ENCODE results near the gene HDHD5.

The HDHD5 gene

DNA sequence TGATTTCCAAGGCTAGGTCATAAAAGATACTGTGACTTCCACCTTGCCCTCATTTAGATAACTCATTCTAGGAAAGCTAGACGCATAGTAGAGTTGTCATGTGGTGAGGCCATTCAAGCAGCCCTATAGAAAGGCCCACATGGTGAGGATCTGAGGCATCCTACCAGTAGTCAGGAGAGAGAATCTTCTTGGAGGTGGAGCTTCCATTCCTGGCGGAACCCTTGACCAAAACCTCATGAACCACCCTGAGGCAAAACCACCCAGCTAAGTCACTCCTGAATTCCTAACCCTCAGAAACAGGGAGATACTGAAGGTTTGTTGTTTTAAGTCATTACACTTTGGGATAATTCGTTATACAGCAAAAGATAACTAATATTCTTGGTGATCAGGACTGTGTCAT lies 2.9 kb upstream of the HDHD5 start:
- H3K4me1 ChIP-seq (ENCODE audit: control insufficient read depth in 2 of 2, insufficient read depth in 1 of 2, low read depth in 1 of 2, low read length in 2 of 2): peaks cover 4 to 5% of the 10 kb centered on the region in 2 donors
- no peak overlapping the region for H2AFZ ChIP-seq (ENCODE audit: low read length)
- no peak overlapping the region for H2AK5ac ChIP-seq (ENCODE audit: low read depth, low read length)
- H3K79me1 ChIP-seq (ENCODE audit: low read depth, low read length): peaks cover 2% of the 10 kb centered on the region
- no peak overlapping the region for H2BK120ac ChIP-seq (ENCODE audit: low read depth, low read length)
- no peak overlapping the region for H2BK5ac ChIP-seq (ENCODE audit: low read length)
- no peak overlapping the region for H4K8ac ChIP-seq (ENCODE audit: low read depth, low read length)
- no peak overlapping the region for H3K18ac ChIP-seq (ENCODE audit: low read length)
- H3K27me3 ChIP-seq (ENCODE audit: control insufficient read depth in 3 of 3, insufficient read depth in 3 of 3, low read depth in 1 of 3, low read length in 3 of 3): no peaks in the 10 kb centered on the region
- no peak overlapping the region for H3K4ac ChIP-seq (ENCODE audit: low read length)
- H3K4me3 ChIP-seq (ENCODE audit: low read length in 2 of 2): no peak overlapping the region
- H3K9ac ChIP-seq (ENCODE audit: low read depth, low read length, poor library complexity): no peak overlapping the region
- no peak overlapping the region for H2BK12ac ChIP-seq (ENCODE audit: low read length)
- WGBS, 2 donors (ENCODE audit: extremely low coverage in 2 of 2, insufficient read length in 2 of 2, insufficient replicate concordance in 1 of 2): no CpG with 5 or more reads among the region's 3 CpGs
- H3K4me2 ChIP-seq (ENCODE audit: insufficient read depth, low read length, poor library complexity, severe bottlenecking): no peak overlapping the region
- H3K27ac ChIP-seq (replicated peaks; ENCODE audit: low read length): no peak overlapping the region
- no peak overlapping the region for H3K14ac ChIP-seq (ENCODE audit: low read length)
- H3K36me3 ChIP-seq (replicated peaks in 1 of 2; ENCODE audit: control insufficient read depth in 2 of 2, insufficient read depth in 2 of 2, low read length in 2 of 2): peaks cover 0 to 9% of the 10 kb centered on the region in 2 donors
- no peak overlapping the region for H3K23ac ChIP-seq (ENCODE audit: low read depth, low read length, poor library complexity)
- no peak for DNase-seq (ENCODE audit: low spot score)
- H4K91ac ChIP-seq (ENCODE audit: low read depth, low read length, poor library complexity): no peak overlapping the region
- H2BK15ac ChIP-seq (ENCODE audit: low read length): no peak overlapping the region
- no peaks in the 10 kb centered on the region for H3K9me3 ChIP-seq (replicated peaks in 1 of 2; ENCODE audit: control insufficient read depth in 2 of 2, insufficient read depth in 1 of 2, low read depth in 1 of 2, low read length in 2 of 2)

DNA sequence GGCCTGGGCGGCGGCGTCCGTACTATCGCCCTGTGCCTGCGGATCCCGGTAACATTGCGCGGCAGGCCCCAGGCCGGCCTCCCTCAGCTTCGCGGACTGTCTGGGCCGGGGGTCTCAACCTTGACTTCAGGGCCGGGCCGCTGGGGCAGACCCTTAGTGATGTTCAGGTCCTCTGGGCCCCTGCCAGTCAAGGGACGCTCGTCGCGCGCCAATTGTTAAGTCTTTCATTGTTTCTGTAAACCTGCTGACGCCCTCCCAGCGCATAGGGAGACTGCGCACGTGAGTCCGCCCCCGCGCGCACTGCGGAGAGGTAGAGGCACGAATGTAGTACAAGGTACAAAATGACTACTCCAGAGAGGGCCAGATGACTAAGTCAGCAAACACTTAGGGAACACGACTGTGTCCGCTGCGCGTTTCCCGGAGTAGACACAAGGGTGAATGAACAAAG lies 451 bp upstream of the HDHD5 start:
- no peak overlapping the region for H3K4ac ChIP-seq (ENCODE audit: low read length)
- peak overlapping the region; percentile 97 for H3K9ac ChIP-seq (ENCODE audit: low read depth, low read length, poor library complexity)
- no peaks in the 10 kb centered on the region for H3K27me3 ChIP-seq (ENCODE audit: control insufficient read depth in 3 of 3, insufficient read depth in 3 of 3, low read depth in 1 of 3, low read length in 3 of 3)
- no CpG with 5 or more reads among the region's 35 CpGs for WGBS, 2 donors (ENCODE audit: extremely low coverage in 2 of 2, insufficient read length in 2 of 2, insufficient replicate concordance in 1 of 2)
- no peak for DNase-seq (ENCODE audit: low spot score)
- H3K27ac ChIP-seq (replicated peaks; ENCODE audit: low read length): no peak overlapping the region
- H3K23ac ChIP-seq (ENCODE audit: low read depth, low read length, poor library complexity): peak overlapping the region; percentile 96
- H2BK120ac ChIP-seq (ENCODE audit: low read depth, low read length): peak overlapping the region; percentile 57
- H3K4me1 ChIP-seq (ENCODE audit: control insufficient read depth in 2 of 2, insufficient read depth in 1 of 2, low read depth in 1 of 2, low read length in 2 of 2): peaks cover 4 to 5% of the 10 kb centered on the region in 2 donors
- no peak overlapping the region for H2BK5ac ChIP-seq (ENCODE audit: low read length)
- peak overlapping the region; percentile 83 for H2BK15ac ChIP-seq (ENCODE audit: low read length)
- H4K91ac ChIP-seq (ENCODE audit: low read depth, low read length, poor library complexity): no peak overlapping the region
- no peak overlapping the region for H2BK12ac ChIP-seq (ENCODE audit: low read length)
- no peaks in the 10 kb centered on the region for H3K9me3 ChIP-seq (replicated peaks in 1 of 2; ENCODE audit: control insufficient read depth in 2 of 2, insufficient read depth in 1 of 2, low read depth in 1 of 2, low read length in 2 of 2)
- peak overlapping the region; percentile 92 for H2AK5ac ChIP-seq (ENCODE audit: low read depth, low read length)
- peak overlapping the region; percentile 82 for H3K4me2 ChIP-seq (ENCODE audit: insufficient read depth, low read length, poor library complexity, severe bottlenecking)
- peaks cover 2% of the 10 kb centered on the region for H3K79me1 ChIP-seq (ENCODE audit: low read depth, low read length)
- peak overlapping the region; percentile 90 for H3K14ac ChIP-seq (ENCODE audit: low read length)
- H2AFZ ChIP-seq (ENCODE audit: low read length): peak overlapping the region; percentile 99
- H3K18ac ChIP-seq (ENCODE audit: low read length): peak overlapping the region; percentile 98
- no peak overlapping the region for H4K8ac ChIP-seq (ENCODE audit: low read depth, low read length)
- H3K36me3 ChIP-seq (replicated peaks in 1 of 2; ENCODE audit: control insufficient read depth in 2 of 2, insufficient read depth in 2 of 2, low read length in 2 of 2): peaks cover 0 to 18% of the 10 kb centered on the region in 2 donors
- peak overlapping the region; percentile 69 to 87 for H3K4me3 ChIP-seq (ENCODE audit: low read length in 2 of 2)

DNA sequence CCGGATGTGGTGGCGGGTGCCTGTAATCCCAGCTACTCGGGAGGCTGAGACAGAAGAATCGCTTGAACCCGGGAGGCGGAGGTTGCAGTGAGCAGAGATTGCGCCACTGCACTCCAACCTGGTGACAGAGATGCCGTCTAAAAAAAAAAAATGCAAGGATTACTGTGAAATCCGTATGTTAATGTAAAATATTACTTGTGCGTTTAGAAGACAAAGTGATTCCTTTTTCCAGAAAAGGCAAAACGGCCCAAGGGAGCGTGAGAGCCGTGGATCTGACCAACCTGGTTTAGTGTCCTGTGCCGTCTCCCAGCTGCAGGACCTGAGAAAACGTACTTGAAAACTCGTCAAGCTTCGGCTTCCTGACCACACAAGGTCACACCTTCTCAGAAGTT lies 905 bp downstream of the HDHD5 start:
- DNase-seq (ENCODE audit: low spot score): no peak
- peak overlapping the region; percentile 68 for H3K18ac ChIP-seq (ENCODE audit: low read length)
- WGBS, 2 donors (ENCODE audit: extremely low coverage in 2 of 2, insufficient read length in 2 of 2, insufficient replicate concordance in 1 of 2): no CpG with 5 or more reads among the region's 17 CpGs
- no peak overlapping the region for H4K91ac ChIP-seq (ENCODE audit: low read depth, low read length, poor library complexity)
- H3K36me3 ChIP-seq (replicated peaks in 1 of 2; ENCODE audit: control insufficient read depth in 2 of 2, insufficient read depth in 2 of 2, low read length in 2 of 2): peaks cover 0 to 23% of the 10 kb centered on the region in 2 donors
- H3K23ac ChIP-seq (ENCODE audit: low read depth, low read length, poor library complexity): peak overlapping the region; percentile 96
- peak overlapping the region; percentile 65 for H3K9ac ChIP-seq (ENCODE audit: low read depth, low read length, poor library complexity)
- H3K27me3 ChIP-seq (ENCODE audit: control insufficient read depth in 3 of 3, insufficient read depth in 3 of 3, low read depth in 1 of 3, low read length in 3 of 3): no peaks in the 10 kb centered on the region
- H3K9me3 ChIP-seq (replicated peaks in 1 of 2; ENCODE audit: control insufficient read depth in 2 of 2, insufficient read depth in 1 of 2, low read depth in 1 of 2, low read length in 2 of 2): no peaks in the 10 kb centered on the region
- H2AK5ac ChIP-seq (ENCODE audit: low read depth, low read length): no peak overlapping the region
- peak overlapping the region; percentile 60 for H3K27ac ChIP-seq (replicated peaks; ENCODE audit: low read length)
- H3K4me2 ChIP-seq (ENCODE audit: insufficient read depth, low read length, poor library complexity, severe bottlenecking): peak overlapping the region; percentile 82
- H3K4me1 ChIP-seq (ENCODE audit: control insufficient read depth in 2 of 2, insufficient read depth in 1 of 2, low read depth in 1 of 2, low read length in 2 of 2): peaks cover 4 to 5% of the 10 kb centered on the region in 2 donors
- H4K8ac ChIP-seq (ENCODE audit: low read depth, low read length): no peak overlapping the region
- H3K79me1 ChIP-seq (ENCODE audit: low read depth, low read length): no peaks in the 10 kb centered on the region
- H2BK5ac ChIP-seq (ENCODE audit: low read length): peak overlapping the region; percentile 49
- no peak overlapping the region for H2BK120ac ChIP-seq (ENCODE audit: low read depth, low read length)
- no peak overlapping the region for H3K14ac ChIP-seq (ENCODE audit: low read length)
- no peak overlapping the region for H2BK15ac ChIP-seq (ENCODE audit: low read length)
- H2BK12ac ChIP-seq (ENCODE audit: low read length): no peak overlapping the region
- H3K4me3 ChIP-seq (ENCODE audit: low read length in 2 of 2): peak overlapping the region; percentile 69 to 87
- H2AFZ ChIP-seq (ENCODE audit: low read length): peak overlapping the region; percentile 99
- H3K4ac ChIP-seq (ENCODE audit: low read length): no peak overlapping the region

DNA sequence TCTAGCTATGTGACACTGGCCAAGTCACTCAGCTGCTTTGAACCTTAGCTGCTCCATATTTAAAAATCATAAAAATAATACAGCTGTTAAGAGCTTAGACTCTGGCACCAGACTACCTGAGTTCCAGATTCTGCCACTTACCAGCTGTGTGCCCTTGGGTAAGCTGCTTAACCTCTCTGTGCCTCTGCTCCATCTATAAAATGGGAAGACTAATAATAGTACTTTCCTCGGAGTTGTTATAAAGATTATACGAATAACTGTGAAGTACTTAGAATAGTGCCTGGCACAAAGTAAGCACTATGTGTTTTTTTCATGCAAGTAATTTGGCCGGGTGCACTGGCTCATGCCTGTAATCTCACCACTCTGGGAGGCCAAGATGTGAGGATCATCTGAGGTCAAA lies 1.4 kb downstream of the HDHD5 start:
- no peak overlapping the region for H4K8ac ChIP-seq (ENCODE audit: low read depth, low read length)

More for the DNA sequence above, 1.4 kb downstream of the HDHD5 start:
- no peak overlapping the region for H3K27ac ChIP-seq (replicated peaks; ENCODE audit: low read length)
- WGBS, 2 donors (ENCODE audit: extremely low coverage in 2 of 2, insufficient read length in 2 of 2, insufficient replicate concordance in 1 of 2): no CpG with 5 or more reads among the region's 3 CpGs
- H2BK120ac ChIP-seq (ENCODE audit: low read depth, low read length): no peak overlapping the region
- no peak overlapping the region for H2BK5ac ChIP-seq (ENCODE audit: low read length)
- H3K27me3 ChIP-seq (ENCODE audit: control insufficient read depth in 3 of 3, insufficient read depth in 3 of 3, low read depth in 1 of 3, low read length in 3 of 3): no peaks in the 10 kb centered on the region
- peaks cover 0 to 27% of the 10 kb centered on the region in 2 donors for H3K36me3 ChIP-seq (replicated peaks in 1 of 2; ENCODE audit: control insufficient read depth in 2 of 2, insufficient read depth in 2 of 2, low read length in 2 of 2)
- H3K18ac ChIP-seq (ENCODE audit: low read length): no peak overlapping the region
- H3K79me1 ChIP-seq (ENCODE audit: low read depth, low read length): no peaks in the 10 kb centered on the region
- no peak overlapping the region for H2BK15ac ChIP-seq (ENCODE audit: low read length)
- no peak overlapping the region for H3K9ac ChIP-seq (ENCODE audit: low read depth, low read length, poor library complexity)
- no peak overlapping the region for H3K4ac ChIP-seq (ENCODE audit: low read length)
- H3K14ac ChIP-seq (ENCODE audit: low read length): no peak overlapping the region
- no peak overlapping the region for H2AFZ ChIP-seq (ENCODE audit: low read length)
- H4K91ac ChIP-seq (ENCODE audit: low read depth, low read length, poor library complexity): no peak overlapping the region
- H3K4me3 ChIP-seq (ENCODE audit: low read length in 2 of 2): peak overlapping the region in 1 of 2 donors; percentile 69
- H3K9me3 ChIP-seq (replicated peaks in 1 of 2; ENCODE audit: control insufficient read depth in 2 of 2, insufficient read depth in 1 of 2, low read depth in 1 of 2, low read length in 2 of 2): no peaks in the 10 kb centered on the region
- DNase-seq (ENCODE audit: low spot score): no peak
- no peak overlapping the region for H3K23ac ChIP-seq (ENCODE audit: low read depth, low read length, poor library complexity)
- H3K4me1 ChIP-seq (ENCODE audit: control insufficient read depth in 2 of 2, insufficient read depth in 1 of 2, low read depth in 1 of 2, low read length in 2 of 2): peaks cover 4 to 5% of the 10 kb centered on the region in 2 donors
- H2AK5ac ChIP-seq (ENCODE audit: low read depth, low read length): no peak overlapping the region
- H3K4me2 ChIP-seq (ENCODE audit: insufficient read depth, low read length, poor library complexity, severe bottlenecking): no peak overlapping the region
- H2BK12ac ChIP-seq (ENCODE audit: low read length): no peak overlapping the region

Measured in neuronal stem cell (in vitro differentiated cells).